IMR-90 (cell line): ENCODE results near the gene SLC4A5. TPM values are rescaled to one million over a fixed set of nuclear protein-coding genes. Genes with fewer than 3 reads are reported as not detected.

ENCODE experiments used
- ATAC-seq: fragments of 200-7000 bp; cut with Tn5 transposase; 2 replicates; pipeline ENCODE4 v1.9.1; 2020; ENCODE audit warnings: low read depth, mild to moderate bottlenecking, moderate library complexity
- BruUV-seq: library from RNA; stranded (reverse); fragments of 400-500 nt; replicated peaks from 2 replicates; lab custom pipeline; 2021; lab: Mats Ljungman, UMichigan
- CTCF ChIA-PET: fragments of 300-600 bp; formaldehyde crosslinking; extraction: SDS; loops from one replicate; lab custom pipeline; 2021; ENCODE audit warnings: antibody characterized with exemption; lab: Yijun Ruan, JAX
- POLR2A ChIA-PET: fragments of 300-600 bp; sonication (Branson Sonifier 250); formaldehyde crosslinking; loops from one replicate; lab custom pipeline; 2022; ENCODE audit warnings: antibody characterized with exemption; ENCODE audit not compliant: unreplicated experiment; lab: Charles Lee
- DNase-seq: peaks from one replicate; pipeline ENCODE4 v3.0.0; 2013
- H2AFZ ChIP-seq: replicated peaks from 2 replicates; pipeline ENCODE3; 2013; ENCODE audit warnings: low read length, mild to moderate bottlenecking; ENCODE audit not compliant: poor library complexity
- H2AK5ac ChIP-seq: 2 replicates; pipeline ENCODE4 v1.6.1; 2013; ENCODE audit warnings: low read depth, low read length, inconsistent platforms
- H2AK9ac ChIP-seq: replicated peaks from 2 replicates; pipeline ENCODE3; 2013; ENCODE audit warnings: mild to moderate bottlenecking, low read depth, low read length, moderate library complexity; ENCODE audit not compliant: poor library complexity
- H2BK120ac ChIP-seq: 2 replicates; pipeline ENCODE4 v1.6.1; 2013; ENCODE audit warnings: low read depth, low read length, inconsistent platforms
- H2BK15ac ChIP-seq: 3 replicates; pipeline ENCODE4 v1.6.1; 2013; ENCODE audit warnings: low read depth, low read length, inconsistent platforms
- H2BK20ac ChIP-seq: 2 replicates; pipeline ENCODE4 v1.6.1; 2013; ENCODE audit warnings: low read depth, mild to moderate bottlenecking, inconsistent platforms, low read length, moderate library complexity
- H2BK5ac ChIP-seq: 2 replicates; pipeline ENCODE4 v1.6.1; 2013; ENCODE audit warnings: mild to moderate bottlenecking, low read depth, low read length, inconsistent platforms; ENCODE audit not compliant: poor library complexity, severe bottlenecking
- H3K14ac ChIP-seq: replicated peaks from 2 replicates; pipeline ENCODE4 v1.6.1; 2013; ENCODE audit warnings: low read depth, low read length, inconsistent platforms
- H3K18ac ChIP-seq: 2 replicates; pipeline ENCODE4 v1.6.1; 2013; ENCODE audit warnings: low read depth, low read length, control low read depth
- H3K23ac ChIP-seq: 2 replicates; pipeline ENCODE4 v1.6.1; 2013; ENCODE audit warnings: low read depth, low read length, inconsistent platforms
- H3K27ac ChIP-seq: 2 replicates; pipeline ENCODE4 v1.5.1; 2013; ENCODE audit warnings: mild to moderate bottlenecking, control low read depth, low read length; ENCODE audit not compliant: insufficient read depth
- H3K27me3 ChIP-seq: 2 replicates; pipeline ENCODE4 v1.6.1; 2013; ENCODE audit warnings: low read length; ENCODE audit not compliant: control insufficient read depth, insufficient read depth
- H3K36me3 ChIP-seq: 2 replicates; pipeline ENCODE4 v1.6.1; 2013; ENCODE audit warnings: low read length, mixed read lengths; ENCODE audit not compliant: control insufficient read depth, insufficient read depth
- H3K4ac ChIP-seq: 2 replicates; pipeline ENCODE4 v1.6.1; 2013; ENCODE audit warnings: low read depth, low read length, inconsistent platforms
- H3K4me1 ChIP-seq: 2 replicates; pipeline ENCODE4 v1.6.1; 2013; ENCODE audit warnings: low read length, mixed read lengths; ENCODE audit not compliant: control insufficient read depth, insufficient read depth
- H3K4me2 ChIP-seq: 2 replicates; pipeline ENCODE4 v1.6.1; 2013; ENCODE audit warnings: low read depth, mild to moderate bottlenecking, control low read depth, low read length, moderate library complexity
- H3K4me3 ChIP-seq: 2 replicates; pipeline ENCODE4 v1.5.1; 2013; ENCODE audit warnings: low read depth, mild to moderate bottlenecking, control low read depth, low read length, moderate library complexity; ENCODE audit not compliant: insufficient read depth
- H3K56ac ChIP-seq: 2 replicates; pipeline ENCODE4 v1.6.1; 2013; ENCODE audit warnings: low read length, inconsistent platforms; ENCODE audit not compliant: insufficient read depth; ENCODE audit errors: extremely low read depth
- H3K79me1 ChIP-seq, 2 experiments: 2 replicates each; pipeline ENCODE4 v1.6.1; 2013; ENCODE audit warnings: low read length in 2 of 2, inconsistent platforms in 1 of 2, low read depth in 1 of 2
- H3K9ac ChIP-seq: 2 replicates; pipeline ENCODE4 v1.6.1; 2013; ENCODE audit warnings: low read depth, low read length, control low read depth
- H3K9me1 ChIP-seq: 2 replicates; pipeline ENCODE4 v1.6.1; 2013; ENCODE audit warnings: low read length, inconsistent platforms; ENCODE audit not compliant: insufficient read depth
- H3K9me3 ChIP-seq: 2 replicates; pipeline ENCODE4 v1.6.1; 2013; ENCODE audit warnings: low read length; ENCODE audit not compliant: control insufficient read depth, insufficient read depth
- H4K20me1 ChIP-seq: 2 replicates; pipeline ENCODE4 v1.6.1; 2013; ENCODE audit warnings: low read length, inconsistent platforms; ENCODE audit not compliant: insufficient read depth
- H4K5ac ChIP-seq: 2 replicates; pipeline ENCODE4 v1.6.1; 2013; ENCODE audit warnings: mild to moderate bottlenecking, low read depth, low read length, control low read depth
- H4K8ac ChIP-seq, 2 experiments: 2 replicates each; pipeline ENCODE4 v1.6.1; 2013; ENCODE audit warnings: low read depth in 2 of 2, low read length in 2 of 2, control low read depth in 1 of 2, inconsistent platforms in 1 of 2
- H4K91ac ChIP-seq: 2 replicates; pipeline ENCODE4 v1.6.1; 2013; ENCODE audit warnings: low read depth, low read length, inconsistent platforms; ENCODE audit not compliant: insufficient read depth
- CEBPB ChIP-seq: IDR thresholded peaks from 2 replicates; pipeline ENCODE4 v1.6.1; 2012; ENCODE audit warnings: low read depth, low read length, improper control_type of control experiment
- CHD1 ChIP-seq: IDR thresholded peaks from 2 replicates; pipeline ENCODE4 v1.6.1; 2012; ENCODE audit warnings: low read depth, low read length, improper control_type of control experiment
- MAZ ChIP-seq: IDR thresholded peaks from 2 replicates; pipeline ENCODE4 v1.6.1; 2012; ENCODE audit warnings: low read depth, mild to moderate bottlenecking, low read length, improper control_type of control experiment, moderate library complexity, borderline replicate concordance
- MXI1 ChIP-seq: IDR thresholded peaks from 2 replicates; pipeline ENCODE4 v1.6.1; 2012; ENCODE audit warnings: low read depth, mild to moderate bottlenecking, low read length, moderate library complexity, borderline replicate concordance
- NFE2L2 ChIP-seq: fragments of 150-350 bp; IDR thresholded peaks from 2 replicates; pipeline ENCODE4 v1.6.1; 2016; ENCODE audit warnings: low read depth, mild to moderate bottlenecking, low read length
- POLR2A ChIP-seq: IDR thresholded peaks from 2 replicates; pipeline ENCODE4 v1.6.1; 2012; ENCODE audit warnings: mild to moderate bottlenecking, low read depth, low read length
- RCOR1 ChIP-seq: IDR thresholded peaks from 2 replicates; pipeline ENCODE4 v1.6.1; 2012; ENCODE audit warnings: mild to moderate bottlenecking, low read length, improper control_type of control experiment; ENCODE audit not compliant: insufficient replicate concordance
- RFX5 ChIP-seq: IDR thresholded peaks from 2 replicates; pipeline ENCODE4 v1.8.0; 2012; ENCODE audit warnings: low read depth, mild to moderate bottlenecking, low read length, moderate library complexity
- SMC3 ChIP-seq: fragments of 150-350 bp; IDR thresholded peaks from 2 replicates; pipeline ENCODE4 v1.6.1; 2016; ENCODE audit warnings: low read depth, mild to moderate bottlenecking, antibody characterized with exemption, low read length, moderate library complexity
- WGBS, 2 experiments: methylation state at CpG; one replicate each; pipeline versions ENCODE4 v1.1.5 to v1.1.7; 2013; ENCODE audit warnings: missing lambda C conversion rate in 2 of 2; ENCODE audit not compliant: insufficient read length in 1 of 2; ENCODE audit errors: extremely low coverage in 2 of 2; 5-methylcytosine and 5-hydroxymethylcytosine counted together
- dilution Hi-C: fragments of 300-500 bp; cut with HindIII; formaldehyde crosslinking; loops from one replicate; pipeline ENCODE4 v1.14.3; 2018; ENCODE audit warnings: low sequenced_read_pairs; ENCODE audit not compliant: unreplicated experiment
- in situ Hi-C: fragments of 300-500 bp; cut with MboI; formaldehyde crosslinking; loops from 3 replicates; pipeline ENCODE4 v1.14.3; 2019; ENCODE audit warnings: low sequenced_read_pairs, inconsistent platforms, mixed read lengths
- intact Hi-C: fragments of 100-400 bp; cut with micrococcal nuclease; formaldehyde crosslinking; loops from 2 replicates; pipeline ENCODE4 v1.10.0; 2022
- polyA plus RNA-seq, 3 experiments: library from polyadenylated mRNA; depleted of rRNA; stranded (reverse); fragments of >200 nt; gene quantifications; 2 replicates each; pipeline ENCODE4 v1.2.3, GENCODE V29; 2012; ENCODE audit warnings: low replicate concordance in 1 of 3
- total RNA-seq: library from RNA; depleted of rRNA; stranded (reverse); fragments of >200 nt; gene quantifications from 2 replicates; pipeline ENCODE4 v1.2.3, GENCODE V29; 2012
- TF ChIP-seq, protein P1 (sequence below): fragments of 150-350 bp; IDR thresholded peaks from 2 replicates; pipeline ENCODE4 v1.6.1; 2016; ENCODE audit warnings: low read depth, mild to moderate bottlenecking, low read length, moderate library complexity, borderline replicate concordance
- TF ChIP-seq, protein P2 (sequence below): conservative IDR thresholded peaks from 2 replicates; pipeline ENCODE4 v1.5.1; 2012; ENCODE audit warnings: mild to moderate bottlenecking, low read depth, low read length, improper control_type of control experiment

Gene SLC4A5
- total and polyA plus RNA-seq, 2 of the 4 experiments (the other 2 are of a cell fraction), result 0.18 to 0.22 TPM

DNA sequence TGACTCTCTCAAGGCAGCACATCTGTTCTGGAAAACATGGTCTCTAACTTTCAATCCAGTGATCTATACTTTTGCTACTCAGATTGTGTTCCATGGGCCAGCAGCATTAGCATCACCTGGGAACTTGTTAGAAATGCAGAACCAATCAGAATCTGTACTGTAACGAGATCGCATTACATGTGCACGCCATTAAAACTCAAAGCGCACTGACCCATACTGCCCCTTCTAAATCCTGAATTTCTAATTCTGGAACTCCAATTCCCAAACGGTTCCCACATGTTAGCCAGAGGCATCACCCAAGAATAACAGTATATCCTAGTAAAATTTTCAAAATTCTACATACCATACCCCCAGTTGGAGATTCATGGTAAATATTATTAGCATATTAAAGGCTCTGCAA lies 47.4 kb upstream of the SLC4A5 start:
- Histone ChIP-seq H2AK5ac (no peak overlapping the region), H2BK120ac (no peak overlapping the region), H3K9me3 (no peaks in the 10 kb centered on the region), H4K91ac (no peak overlapping the region), H3K9me1 (peaks cover 25% of the 10 kb centered on the region), H3K4me3 (peak overlapping the region; percentile 23; the same call in 1 of the 2 replicates), H3K79me1 (peaks cover 25 to 58% of the 10 kb centered on the region in 2 experiments), H3K27me3 (peaks cover 3% of the 10 kb centered on the region; the same call in 1 of the 2 replicates), H3K14ac (no peak overlapping the region), H2BK20ac (no peak overlapping the region), H3K36me3 (peaks cover under 1% of the 10 kb centered on the region; the same call in 1 of the 2 replicates), H4K8ac (no peak overlapping the region), H3K56ac (no peak overlapping the region), H3K18ac (no peak overlapping the region), H3K23ac (0 out of 2 replicates have a peak overlapping the region, but pooled peaks have one; percentile 1), H2AFZ (no peak overlapping the region), H3K27ac (no peak overlapping the region), H4K5ac (no peak overlapping the region), H2AK9ac (no peak overlapping the region), H3K9ac (no peak overlapping the region), H3K4me1 (peaks cover 9% of the 10 kb centered on the region), H2BK5ac (no peak overlapping the region), H3K4ac (no peak overlapping the region), H3K4me2 (peak overlapping the region; percentile 87), H2BK15ac (no peak overlapping the region), H4K20me1 (peaks cover 31% of the 10 kb centered on the region)
- TF ChIP-seq, protein P1, sequence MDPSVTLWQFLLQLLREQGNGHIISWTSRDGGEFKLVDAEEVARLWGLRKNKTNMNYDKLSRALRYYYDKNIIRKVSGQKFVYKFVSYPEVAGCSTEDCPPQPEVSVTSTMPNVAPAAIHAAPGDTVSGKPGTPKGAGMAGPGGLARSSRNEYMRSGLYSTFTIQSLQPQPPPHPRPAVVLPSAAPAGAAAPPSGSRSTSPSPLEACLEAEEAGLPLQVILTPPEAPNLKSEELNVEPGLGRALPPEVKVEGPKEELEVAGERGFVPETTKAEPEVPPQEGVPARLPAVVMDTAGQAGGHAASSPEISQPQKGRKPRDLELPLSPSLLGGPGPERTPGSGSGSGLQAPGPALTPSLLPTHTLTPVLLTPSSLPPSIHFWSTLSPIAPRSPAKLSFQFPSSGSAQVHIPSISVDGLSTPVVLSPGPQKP, result no peak
- no peak for TF ChIP-seq RCOR1
- TF ChIP-seq SMC3, result no peak
- no peak for TF ChIP-seq POLR2A
- TF ChIP-seq RFX5, result no peak
- TF ChIP-seq MXI1, result no peak
- no peak for TF ChIP-seq NFE2L2
- no peak for TF ChIP-seq MAZ
- TF ChIP-seq CEBPB, result no peak
- TF ChIP-seq CHD1, result no peak
- TF ChIP-seq, protein P2, sequence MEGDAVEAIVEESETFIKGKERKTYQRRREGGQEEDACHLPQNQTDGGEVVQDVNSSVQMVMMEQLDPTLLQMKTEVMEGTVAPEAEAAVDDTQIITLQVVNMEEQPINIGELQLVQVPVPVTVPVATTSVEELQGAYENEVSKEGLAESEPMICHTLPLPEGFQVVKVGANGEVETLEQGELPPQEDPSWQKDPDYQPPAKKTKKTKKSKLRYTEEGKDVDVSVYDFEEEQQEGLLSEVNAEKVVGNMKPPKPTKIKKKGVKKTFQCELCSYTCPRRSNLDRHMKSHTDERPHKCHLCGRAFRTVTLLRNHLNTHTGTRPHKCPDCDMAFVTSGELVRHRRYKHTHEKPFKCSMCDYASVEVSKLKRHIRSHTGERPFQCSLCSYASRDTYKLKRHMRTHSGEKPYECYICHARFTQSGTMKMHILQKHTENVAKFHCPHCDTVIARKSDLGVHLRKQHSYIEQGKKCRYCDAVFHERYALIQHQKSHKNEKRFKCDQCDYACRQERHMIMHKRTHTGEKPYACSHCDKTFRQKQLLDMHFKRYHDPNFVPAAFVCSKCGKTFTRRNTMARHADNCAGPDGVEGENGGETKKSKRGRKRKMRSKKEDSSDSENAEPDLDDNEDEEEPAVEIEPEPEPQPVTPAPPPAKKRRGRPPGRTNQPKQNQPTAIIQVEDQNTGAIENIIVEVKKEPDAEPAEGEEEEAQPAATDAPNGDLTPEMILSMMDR, result no peak
- ATAC-seq (no peak), DNase-seq (no peak)
- dilution Hi-C loops (no loop called here), intact Hi-C loops (loop anchor here (5.0 to 10.0 kb wide), 2 partner anchors 58 to 466 kb away; partner anchors contain the start of gene DGUOK), in situ Hi-C loops (no loop called here)
- 20% methylated on average over 4 of the region's 5 CpGs; no CpG with 5 or more reads in 1 of the 2 experiments for WGBS, 2 experiments
- ChIA-PET POLR2A (no interaction called here), CTCF (interaction anchor here (0.9 to 1.5 kb wide), 5 partner anchors 9 to 141 kb away, joined by 3 to 7 read pairs (median 6); partner anchors contain the start of gene DCTN1)
- BruUV-seq, result no TSS peak
